Measurements from ENCODE around the gene IFFO2.
"Not testable (repeated sequence)": the region's sequence is repeated elsewhere in the genome, so short reads cannot be mapped to it uniquely, and the experiment has no call there.

The IFFO2 gene

GRCh38 chr1:18917071-18917799, 39.2 kb downstream of the IFFO2 start:
- FAIRE-seq = no peak

- no peak for FAIRE-seq
Measured at GRCh38 chr1:18915341-18915740, 41.1 kb downstream of the IFFO2 start.

- FAIRE-seq = no peak
Measured at GRCh38 chr1:18913065-18913835, 43.2 kb downstream of the IFFO2 start.

GRCh38 chr1:18912550-18912949, 43.9 kb downstream of the IFFO2 start:
- FAIRE-seq = no peak

GRCh38 chr1:18908911-18909771, 47.3 kb downstream of the IFFO2 start:
- no peak for FAIRE-seq

GRCh38 chr1:18907917-18908845, 48.3 kb downstream of the IFFO2 start:
- FAIRE-seq = no peak

GRCh38 chr1:18907021-18907916, 49.2 kb downstream of the IFFO2 start:
- peak; percentile 62 for FAIRE-seq

GRCh38 chr1:18903291-18903756, 53.2 kb downstream of the IFFO2 start:
- FAIRE-seq = no peak

- peak; percentile 81 for FAIRE-seq
Measured at GRCh38 chr1:18902523-18903290, 53.8 kb downstream of the IFFO2 start, which contains the start of gene ALDH4A1. ALDH4A1 (minus strand) TSS chr1:18902555; CDS start chr1:18902523, 32 bp downstream.

GRCh38 chr1:18901952-18902522, 54.4 kb downstream of the IFFO2 start:
- FAIRE-seq = no peak

GRCh38 chr1:18901147-18901951, 55.1 kb downstream of the IFFO2 start:
- FAIRE-seq = no peak

- no peak for FAIRE-seq
Measured at GRCh38 chr1:18900303-18900841, 56.1 kb downstream of the IFFO2 start.

- FAIRE-seq = no peak
Measured at GRCh38 chr1:18899363-18900049, 57.0 kb downstream of the IFFO2 start.

GRCh38 chr1:18898567-18898966, 57.9 kb downstream of the IFFO2 start:
- FAIRE-seq = no peak

- no peak for FAIRE-seq
Measured at GRCh38 chr1:18895317-18895716, 61.2 kb downstream of the IFFO2 start.

- no peak for FAIRE-seq
Measured at GRCh38 chr1:18893120-18893519, 63.4 kb downstream of the IFFO2 start.

GRCh38 chr1:18891858-18892257, 64.6 kb downstream of the IFFO2 start:
- not testable (repeated sequence) for FAIRE-seq

GRCh38 chr1:18891426-18891780, 65.1 kb downstream of the IFFO2 start:
- no peak for FAIRE-seq
